H9 (cell line): ENCODE results near the gene RAB14. TPM values are rescaled to one million over a fixed set of nuclear protein-coding genes. Genes with fewer than 3 reads are reported as not detected.

Experiments
- DNase-seq: peaks from one replicate; pipeline ENCODE4 v3.0.0-alpha.2; 2017
- H2AFZ ChIP-seq: one replicate; pipeline ENCODE4 v1.6.1; 2013; ENCODE audit warnings: mild to moderate bottlenecking, low read length, control low read depth, moderate library complexity
- H2AK5ac ChIP-seq: 2 replicates; pipeline ENCODE4 v1.6.1; 2013; ENCODE audit warnings: low read length, control low read depth, mixed read lengths; ENCODE audit not compliant: insufficient read length
- H2BK120ac ChIP-seq: one replicate; pipeline ENCODE4 v1.6.1; 2013; ENCODE audit warnings: low read depth, mild to moderate bottlenecking, low read length, control low read depth, inconsistent platforms; ENCODE audit not compliant: poor library complexity, severe bottlenecking
- H2BK12ac ChIP-seq: 2 replicates; pipeline ENCODE4 v1.6.1; 2013; ENCODE audit warnings: low read length, control low read depth, mixed read lengths, low read depth; ENCODE audit not compliant: insufficient read length
- H2BK15ac ChIP-seq: 2 replicates; pipeline ENCODE4 v1.6.1; 2013; ENCODE audit warnings: low read depth, low read length, control low read depth
- H2BK20ac ChIP-seq: one replicate; pipeline ENCODE4 v1.6.1; 2013; ENCODE audit warnings: low read depth, mild to moderate bottlenecking, low read length, control low read depth, inconsistent platforms; ENCODE audit not compliant: poor library complexity, severe bottlenecking
- H2BK5ac ChIP-seq: 2 replicates; pipeline ENCODE4 v1.6.1; 2013; ENCODE audit warnings: low read length, control low read depth, mixed read lengths; ENCODE audit not compliant: insufficient read length
- H3K14ac ChIP-seq: 2 replicates; pipeline ENCODE4 v1.6.1; 2013; ENCODE audit warnings: low read length, control low read depth; ENCODE audit not compliant: insufficient read depth
- H3K18ac ChIP-seq: 2 replicates; pipeline ENCODE4 v1.6.1; 2013; ENCODE audit warnings: low read depth, mild to moderate bottlenecking, mixed read lengths, low read length, control low read depth; ENCODE audit not compliant: insufficient read length
- H3K23ac ChIP-seq: 2 replicates; pipeline ENCODE4 v1.6.1; 2013; ENCODE audit warnings: low read length, control low read depth, mixed read lengths, low read depth; ENCODE audit not compliant: insufficient read length
- H3K23me2 ChIP-seq: 2 replicates; pipeline ENCODE4 v1.6.1; 2013; ENCODE audit warnings: low read depth, mild to moderate bottlenecking, mixed read lengths, low read length, control low read depth; ENCODE audit not compliant: insufficient read length, poor library complexity, severe bottlenecking
- H3K27ac ChIP-seq: 2 replicates; pipeline ENCODE4 v1.5.1; 2013; ENCODE audit warnings: low read length, control low read depth, mixed read lengths, low read depth; ENCODE audit not compliant: insufficient read length
- H3K27me3 ChIP-seq: 2 replicates; pipeline ENCODE4 v1.6.1; 2013; ENCODE audit warnings: low read length, control low read depth, inconsistent platforms; ENCODE audit not compliant: insufficient read depth
- H3K4ac ChIP-seq: 2 replicates; pipeline ENCODE4 v1.6.1; 2013; ENCODE audit warnings: low read depth, mild to moderate bottlenecking, control low read depth, inconsistent platforms, low read length, moderate library complexity
- H3K4me1 ChIP-seq: 2 replicates; pipeline ENCODE4 v1.6.1; 2013; ENCODE audit warnings: low read length, control low read depth, inconsistent platforms; ENCODE audit not compliant: insufficient read depth
- H3K4me2 ChIP-seq: 2 replicates; pipeline ENCODE4 v1.6.1; 2013; ENCODE audit warnings: low read length, control low read depth, mixed read lengths; ENCODE audit not compliant: insufficient read length, insufficient read depth
- H3K56ac ChIP-seq: 2 replicates; pipeline ENCODE4 v1.6.1; 2013; ENCODE audit warnings: low read depth, mild to moderate bottlenecking, mixed read lengths, low read length, control low read depth; ENCODE audit not compliant: insufficient read length
- H3K79me1 ChIP-seq: 2 replicates; pipeline ENCODE4 v1.6.1; 2013; ENCODE audit warnings: low read depth, mild to moderate bottlenecking, moderate library complexity, low read length, control low read depth, inconsistent platforms; ENCODE audit not compliant: insufficient read depth, poor library complexity, severe bottlenecking
- H3K79me2 ChIP-seq: 2 replicates; pipeline ENCODE4 v1.6.1; 2013; ENCODE audit warnings: low read length, control low read depth, inconsistent platforms; ENCODE audit not compliant: insufficient read depth
- H3K9ac ChIP-seq: 2 replicates; pipeline ENCODE4 v1.6.1; 2013; ENCODE audit warnings: low read length, control low read depth, mixed read lengths; ENCODE audit not compliant: insufficient read length; ENCODE audit errors: extremely low read depth
- H3K9me3 ChIP-seq: one replicate; pipeline ENCODE4 v1.6.1; 2013; ENCODE audit warnings: low read depth, low read length, inconsistent platforms; ENCODE audit not compliant: control insufficient read depth
- H3T11ph ChIP-seq: one replicate; pipeline ENCODE4 v1.6.1; 2013; ENCODE audit warnings: mild to moderate bottlenecking, low read length, control low read depth, inconsistent platforms
- H4K20me1 ChIP-seq: one replicate; pipeline ENCODE4 v1.6.1; 2013; ENCODE audit not compliant: control insufficient read depth, insufficient read length, insufficient read depth
- H4K5ac ChIP-seq: 2 replicates; pipeline ENCODE4 v1.6.1; 2013; ENCODE audit warnings: low read depth, mild to moderate bottlenecking, mixed read lengths, low read length, control low read depth; ENCODE audit not compliant: insufficient read length
- H4K8ac ChIP-seq: replicated peaks from 2 replicates; pipeline ENCODE4 v1.6.1; 2013; ENCODE audit warnings: low read length, control low read depth, mixed read lengths, low read depth; ENCODE audit not compliant: insufficient read length
- H4K91ac ChIP-seq: 2 replicates; pipeline ENCODE4 v1.6.1; 2013; ENCODE audit warnings: low read depth, mild to moderate bottlenecking, moderate library complexity, mixed read lengths, low read length, control low read depth; ENCODE audit not compliant: insufficient read length
- H3K27ac Mint-ChIP-seq, 3 experiments: 2 replicates in 2 of 3; 3 replicates in 1 of 3; pipeline ENCODE4 v1.8.0; 2020 to 2021; ENCODE audit warnings: mixed read lengths in 3 of 3, mild to moderate bottlenecking in 1 of 3, moderate library complexity in 1 of 3
- H3K27me3 Mint-ChIP-seq: 2 replicates; pipeline ENCODE4 v1.8.0; 2021; ENCODE audit warnings: low read depth, mild to moderate bottlenecking, moderate library complexity, mixed read lengths
- H3K36me3 Mint-ChIP-seq, 3 experiments: 2 replicates in 2 of 3; 3 replicates in 1 of 3; pipeline ENCODE4 v1.8.0; 2020 to 2021; ENCODE audit warnings: low read depth in 3 of 3, mixed read lengths in 3 of 3; ENCODE audit not compliant: insufficient read depth in 1 of 3
- H3K4me1 Mint-ChIP-seq, 2 experiments: 2 replicates each; pipeline ENCODE4 v1.8.0; 2020; ENCODE audit warnings: mixed read lengths in 2 of 2
- H3K4me3 Mint-ChIP-seq, 2 experiments: 2 replicates in 1 of 2; 3 replicates in 1 of 2; pipeline ENCODE4 v1.8.0; 2020 to 2021; ENCODE audit warnings: mild to moderate bottlenecking in 2 of 2, mixed read lengths in 2 of 2, moderate library complexity in 1 of 2
- H3K9me3 Mint-ChIP-seq, 2 experiments: 2 replicates in 1 of 2; 3 replicates in 1 of 2; pipeline ENCODE4 v1.8.0; 2020; ENCODE audit warnings: mild to moderate bottlenecking in 2 of 2, mixed read lengths in 2 of 2, moderate library complexity in 1 of 2
- CTCF ChIP-seq: fragments of 200-600 bp; sonication (generic); conservative IDR thresholded peaks from 3 replicates; pipeline ENCODE4 v1.8.0; 2021; ENCODE audit warnings: antibody characterized with exemption, mild to moderate bottlenecking
- WGBS: extraction: QIAGEN DNeasy Blood & Tissue Kit; methylation state at CpG from one replicate; pipeline ENCODE4 v1.1.7; 2013; ENCODE audit warnings: missing lambda C conversion rate, low lambda C conversion rate, mixed read lengths; ENCODE audit not compliant: insufficient read length; ENCODE audit errors: extremely low coverage; 5-methylcytosine and 5-hydroxymethylcytosine counted together
- total RNA-seq: library from RNA; stranded (reverse); gene quantifications from 2 replicates; pipeline ENCODE4 v1.2.1, GENCODE V29; 2021

Gene RAB14
- total RNA-seq, 1 experiment from 2014 or later: 33.6 TPM

- no peaks in the 10 kb centered on the region for H3K27me3 ChIP-seq
- no peak overlapping the region for H2BK15ac ChIP-seq
- H2BK12ac ChIP-seq: no peak overlapping the region
Observed at GRCh38 chr9:121200356-121200755, 1.3 kb downstream of the RAB14 start.

More at GRCh38 chr9:121200356-121200755, 1.3 kb downstream of the RAB14 start:
- H3K27me3 Mint-ChIP-seq: peaks cover 29% of the 10 kb centered on the region
- H3K23ac ChIP-seq: no peak overlapping the region
- no peaks in the 10 kb centered on the region; a peak in 1 of 5 replicates for H3K9me3 Mint-ChIP-seq
- no peak overlapping the region for H2BK20ac ChIP-seq
- peaks cover 15% of the 10 kb centered on the region; the same call in 1 of the 2 replicates for H3K79me2 ChIP-seq
- peaks cover 9% of the 10 kb centered on the region for H3K23me2 ChIP-seq
- H3K4me3 Mint-ChIP-seq: peak overlapping the region; percentile 91 to 94
- H3K27ac Mint-ChIP-seq: peak overlapping the region in 1 of 3 experiments; percentile 48; a peak in 1 of 7 replicates
- no peak overlapping the region for H2AK5ac ChIP-seq
- H3K9ac ChIP-seq: peak overlapping the region; percentile 42
- no CpG with 5 or more reads among the region's 4 CpGs for WGBS
- no peak overlapping the region for H2AFZ ChIP-seq
- H3K4me1 Mint-ChIP-seq: peaks cover 29 to 39% of the 10 kb centered on the region in 2 experiments
- TF ChIP-seq CTCF: no peak
- no peak overlapping the region for H3T11ph ChIP-seq
- H3K56ac ChIP-seq: no peak overlapping the region
- no peak overlapping the region for H3K27ac ChIP-seq
- no peak overlapping the region for H2BK5ac ChIP-seq
- no peak overlapping the region for H3K18ac ChIP-seq
- H4K20me1 ChIP-seq: no peaks in the 10 kb centered on the region
- no peaks in the 10 kb centered on the region; a peak in 1 of 7 replicates for H3K36me3 Mint-ChIP-seq
- no peak overlapping the region for H4K8ac ChIP-seq
- DNase-seq: no peak
- H3K9me3 ChIP-seq: no peaks in the 10 kb centered on the region
- H3K79me1 ChIP-seq: no peaks in the 10 kb centered on the region
- no peak overlapping the region for H3K14ac ChIP-seq
- no peak overlapping the region for H4K5ac ChIP-seq
- H3K4ac ChIP-seq: no peak overlapping the region
- no peaks in the 10 kb centered on the region for H3K4me1 ChIP-seq
- H3K4me2 ChIP-seq: peak overlapping the region; percentile 98
- H4K91ac ChIP-seq: no peak overlapping the region
- H2BK120ac ChIP-seq: no peak overlapping the region
